Fibroblast of skin of right quadriceps (primary cell): ENCODE data around the gene ATP2A3.

ENCODE experiments used
- DNase-seq: peaks from one replicate; pipeline ENCODE4 v3.0.0-alpha.2; 2013

Gene ATP2A3

GRCh38 chr17:3907483-3908216 lies 56.6 kb downstream of the ATP2A3 start:
- no peak for DNase-seq

DNA sequence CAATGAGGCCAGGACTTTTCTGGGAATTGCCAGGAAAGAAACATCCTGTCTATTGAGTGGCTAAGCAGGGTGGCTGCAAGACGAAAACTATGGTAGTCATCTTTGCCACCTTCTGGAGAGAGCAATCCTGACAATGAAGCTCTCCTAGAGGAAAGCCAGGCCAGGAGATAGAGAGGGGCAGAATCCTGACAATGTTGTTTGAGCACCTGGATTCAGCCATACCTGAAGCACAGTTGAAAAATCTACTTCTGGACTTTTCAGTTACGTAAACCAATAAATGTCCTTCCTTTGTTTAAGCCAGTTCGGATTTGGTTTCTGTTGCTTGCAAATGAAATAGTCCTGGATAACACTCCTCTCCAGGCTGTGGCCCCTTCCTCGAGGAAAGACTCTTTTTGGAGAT lies 57.4 kb downstream of the ATP2A3 start:
- DNase-seq: no peak

- DNase-seq: no peak
Observed at GRCh38 chr17:3905017-3905520, 59.2 kb downstream of the ATP2A3 start.

GRCh38 chr17:3904501-3904900 lies 59.7 kb downstream of the ATP2A3 start:
- no peak for DNase-seq

DNA sequence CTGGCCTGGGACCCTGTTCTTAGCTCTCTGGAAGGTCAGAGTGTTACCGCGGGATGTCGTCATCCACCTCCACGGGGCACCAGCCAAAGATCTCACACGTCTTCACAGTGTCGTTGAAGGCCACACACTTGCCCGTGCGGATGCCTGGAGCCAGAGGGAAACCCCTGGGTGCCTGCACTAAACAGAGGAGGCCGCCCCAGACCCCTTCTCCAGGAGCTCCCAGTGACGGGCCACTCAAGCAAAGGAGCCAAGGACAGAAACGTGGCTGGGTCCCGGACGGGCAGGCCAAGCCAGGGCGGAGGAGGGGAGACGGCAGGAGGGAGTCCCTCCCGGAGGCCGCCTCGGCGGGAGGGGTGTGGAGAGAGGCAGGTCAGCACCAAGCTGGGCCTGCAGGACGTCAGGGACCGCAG lies 60.4 kb downstream of the ATP2A3 start:
- DNase-seq: no peak

DNA sequence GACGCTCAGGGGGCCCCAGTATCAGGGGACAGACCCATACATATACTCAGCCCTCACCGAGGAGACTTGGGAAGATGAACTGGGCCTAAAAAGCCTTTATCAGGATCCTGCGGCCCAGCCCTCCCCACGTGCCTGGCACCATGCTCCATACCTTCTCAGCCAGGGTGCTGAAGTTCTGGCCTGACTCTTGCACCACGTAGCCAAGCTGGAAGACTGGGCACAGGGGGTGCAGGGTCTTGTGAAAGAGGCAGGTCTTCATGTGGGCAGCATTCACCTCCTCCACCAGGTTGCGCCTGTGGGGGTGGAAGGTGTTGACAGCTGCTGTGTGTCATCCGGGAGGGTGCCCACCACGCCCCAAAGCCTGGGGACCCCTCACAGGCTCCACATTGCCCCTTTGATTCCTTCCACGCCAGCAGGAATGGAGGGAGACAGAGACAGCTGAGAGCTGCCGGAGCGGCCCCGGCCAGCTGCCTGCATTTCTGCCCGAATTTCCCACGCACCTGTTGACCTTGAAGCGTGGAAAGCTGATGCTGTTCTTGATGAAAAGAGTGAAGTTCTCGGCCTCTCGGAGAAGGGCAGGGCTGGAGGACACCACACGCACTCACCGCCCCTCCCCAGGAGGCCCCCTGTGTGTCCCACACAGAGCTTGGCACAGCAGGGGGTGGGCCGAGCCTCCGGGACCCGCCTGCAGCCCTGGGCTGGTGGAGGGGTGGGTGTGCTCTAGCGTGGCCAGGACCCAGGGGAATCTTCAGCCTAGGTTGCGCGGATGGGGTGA lies 61.0 kb downstream of the ATP2A3 start:
- DNase-seq: no peak

DNA sequence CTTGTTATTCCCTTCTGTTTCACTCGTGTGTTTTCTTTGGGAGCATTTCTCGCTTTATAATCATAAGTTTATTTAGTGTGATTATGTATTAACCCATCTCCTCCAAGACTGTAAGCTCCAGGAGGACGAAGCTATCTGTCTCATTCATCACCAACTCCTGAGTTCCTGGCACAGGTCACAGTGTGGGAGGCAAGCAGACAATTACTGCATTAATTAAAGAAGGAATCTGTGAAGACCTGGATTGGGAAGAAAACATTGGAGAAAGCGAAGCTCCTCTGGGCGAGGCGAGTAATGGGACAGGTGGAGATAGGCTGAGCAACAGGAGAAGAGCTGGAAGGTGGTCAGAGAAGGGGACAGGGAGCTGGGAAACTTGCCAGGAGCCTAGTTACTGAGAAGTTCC lies 63.6 kb downstream of the ATP2A3 start:
- no peak for DNase-seq

DNA sequence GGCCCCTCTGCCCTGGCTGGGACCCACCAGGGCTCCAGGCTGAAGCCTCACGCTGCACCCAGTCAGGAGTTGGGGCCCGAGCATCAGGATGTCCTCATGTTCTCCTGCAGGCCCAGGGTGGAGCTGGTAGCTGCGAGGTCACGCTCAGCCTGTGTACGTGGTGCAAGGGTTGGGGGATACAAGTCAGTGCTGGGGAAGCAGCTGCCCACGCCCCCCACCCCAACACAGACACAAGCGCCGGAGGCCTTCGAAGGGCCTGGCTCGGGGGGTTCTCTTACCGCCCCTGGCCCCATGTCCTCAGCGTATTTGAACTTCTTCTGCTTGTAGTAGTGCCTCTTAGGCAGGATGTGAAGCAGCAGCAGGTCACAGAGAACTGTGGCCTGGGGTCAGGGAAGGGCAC lies 66.5 kb downstream of the ATP2A3 start:
- no peak for DNase-seq

- no peak for DNase-seq
Observed at GRCh38 chr17:3896968-3897235, 67.3 kb downstream of the ATP2A3 start.

DNA sequence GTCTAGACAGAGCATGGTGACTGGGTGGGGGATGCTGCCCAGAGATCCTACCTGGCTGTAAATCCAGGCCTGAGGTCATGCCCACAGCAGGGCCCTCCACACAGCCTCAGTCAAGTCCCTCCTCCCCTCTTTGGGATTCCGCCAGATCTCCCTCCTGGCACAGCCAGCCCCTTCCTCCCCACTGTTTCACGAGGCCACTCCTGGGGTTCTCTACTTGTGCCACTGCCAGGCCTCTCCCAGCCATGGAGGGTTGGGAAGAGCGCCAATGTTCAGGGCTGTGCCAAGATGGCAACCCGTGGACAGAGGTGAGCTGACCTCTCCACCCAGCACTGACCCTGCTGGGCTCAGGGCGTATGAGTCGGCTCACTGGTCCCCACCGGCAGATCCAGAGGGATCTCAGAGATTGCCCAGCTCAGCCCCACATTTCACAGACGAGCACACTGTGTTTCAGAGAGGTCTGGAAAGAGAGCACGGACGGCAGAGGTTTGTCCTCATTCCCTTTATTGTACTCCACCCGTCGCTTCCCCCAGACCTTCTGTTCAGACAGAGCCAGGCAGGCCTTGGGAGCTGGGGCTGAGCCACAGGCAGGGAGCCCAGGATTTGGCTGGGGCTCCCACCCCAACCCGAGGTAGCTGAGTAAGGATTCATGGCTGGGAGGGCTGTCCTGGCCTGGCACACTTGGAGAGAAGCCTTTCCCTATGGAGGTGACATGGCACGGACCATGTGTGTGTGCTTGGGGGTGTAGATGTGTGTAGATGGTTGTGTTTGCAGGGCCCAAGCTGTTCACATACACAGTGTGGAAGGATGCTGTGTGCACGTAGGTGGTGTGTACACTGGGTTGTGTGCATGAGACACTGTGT lies 67.9 kb downstream of the ATP2A3 start:
- no peak for DNase-seq

DNA sequence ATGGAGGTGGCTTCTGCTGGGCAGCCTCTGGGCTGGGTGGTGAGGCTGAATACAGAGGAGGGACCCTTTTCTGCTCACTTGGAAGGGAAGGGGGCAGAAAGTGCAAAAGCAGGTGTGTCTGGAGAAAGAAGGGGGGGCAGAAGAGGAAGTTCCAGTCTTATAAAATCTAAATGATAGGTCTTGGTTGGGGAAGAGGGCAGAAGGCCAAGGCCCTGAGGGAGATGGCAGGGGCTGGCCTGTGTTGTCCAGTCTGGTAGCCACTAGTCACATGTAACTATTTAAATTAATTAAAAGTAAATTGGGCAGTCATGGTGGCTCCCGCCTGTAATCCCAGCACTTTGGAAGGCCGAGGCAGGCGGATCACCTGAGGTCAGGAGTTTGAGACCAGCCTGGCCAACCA lies 68.9 kb downstream of the ATP2A3 start:
- no peak for DNase-seq

DNA sequence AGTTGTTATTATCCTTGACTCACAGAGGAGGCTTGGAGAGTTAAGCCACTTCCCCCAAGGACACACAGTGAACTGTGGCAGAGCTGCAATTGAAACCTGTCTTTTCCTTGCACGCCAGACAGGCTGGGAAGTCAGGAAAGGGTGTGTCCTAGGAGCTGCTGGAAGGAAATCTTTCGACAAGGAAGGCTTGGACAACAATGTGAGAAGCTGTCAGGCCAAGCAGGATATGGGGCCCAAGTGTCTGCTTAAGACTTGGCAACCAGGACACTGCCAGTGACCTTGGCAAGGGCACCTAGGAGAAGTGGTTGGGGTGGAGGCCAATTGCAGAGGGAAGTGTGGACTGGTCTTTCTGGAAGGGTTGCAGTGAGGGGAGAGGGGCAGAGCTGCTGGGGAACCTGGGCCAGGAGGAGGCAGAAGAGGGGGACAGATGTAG lies 69.3 kb downstream of the ATP2A3 start:
- peak; percentile 55 for DNase-seq

GRCh38 chr17:3894188-3894587 lies 70.0 kb downstream of the ATP2A3 start:
- DNase-seq: no peak

DNA sequence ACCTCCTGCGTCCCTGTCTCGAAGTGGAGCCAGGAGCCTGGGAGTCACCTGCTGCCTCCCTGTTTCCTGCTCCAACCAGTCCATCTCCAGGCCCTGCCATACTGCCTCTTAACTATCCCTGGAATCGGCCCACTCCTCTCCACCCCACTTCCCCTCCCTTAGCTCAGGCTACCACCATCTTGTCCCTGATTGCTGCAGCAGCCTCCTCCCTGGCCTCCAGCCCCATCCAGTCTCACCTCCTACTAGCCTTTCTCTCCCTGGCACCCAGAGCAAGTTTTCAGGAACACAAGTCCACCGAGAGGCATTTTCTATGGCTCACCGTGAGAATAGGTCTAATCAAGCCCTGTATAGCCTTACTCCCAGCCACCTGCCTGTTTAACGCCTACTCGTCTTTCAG lies 70.5 kb downstream of the ATP2A3 start:
- DNase-seq: no peak

GRCh38 chr17:3893003-3893719 lies 71.1 kb downstream of the ATP2A3 start, which contains the start of gene CAMKK1:
TSS of gene CAMKK1 (minus strand) at chr17:3893053. CDS start at chr17:3885687, 7,366 bp downstream.
- DNase-seq: peak; percentile 86

DNA sequence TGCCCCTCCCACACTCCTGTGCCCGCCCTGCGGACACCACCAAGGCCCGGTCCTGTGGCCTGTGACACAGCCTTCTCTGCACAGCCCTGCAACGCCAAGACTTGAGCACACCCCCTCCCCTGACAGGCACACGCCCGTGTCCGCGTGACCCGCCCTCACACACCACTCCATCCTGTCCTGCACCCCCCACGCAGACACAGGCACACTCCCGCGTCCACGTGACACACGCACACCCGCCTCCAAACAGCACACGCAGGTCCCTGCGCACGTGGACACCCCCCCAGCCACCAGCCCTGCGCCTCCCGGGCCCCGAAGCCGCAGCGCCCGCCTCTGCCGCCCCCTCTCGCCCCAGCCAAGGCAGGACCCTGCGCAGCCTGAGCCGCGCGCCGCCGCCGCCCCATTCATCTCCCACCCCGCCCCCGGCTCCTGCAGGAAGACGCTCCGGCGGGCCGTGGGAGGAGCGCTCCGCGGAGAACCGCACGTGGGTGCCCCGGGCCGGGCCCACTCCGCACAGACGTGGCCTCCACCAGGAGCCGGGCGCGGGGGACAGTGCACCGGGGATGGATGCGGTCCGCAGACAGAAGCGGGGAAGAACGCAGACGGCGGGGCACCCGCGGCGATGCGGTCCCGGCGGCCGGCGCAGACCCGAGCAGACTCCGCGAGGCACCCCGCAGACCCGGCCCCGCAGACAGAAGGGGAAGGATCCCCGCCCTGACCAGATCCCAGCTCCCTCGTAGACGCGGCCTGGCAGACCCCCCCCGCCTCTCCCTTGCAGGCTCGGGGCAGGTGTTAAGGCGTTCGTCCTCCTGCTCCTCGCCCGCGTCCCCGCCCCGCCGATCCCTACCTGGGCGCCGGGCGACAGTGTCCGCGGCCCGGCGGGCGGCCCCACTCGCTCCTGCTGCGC lies 71.9 kb downstream of the ATP2A3 start:
- DNase-seq: peak; percentile 39

GRCh38 chr17:3891626-3892094 lies 72.6 kb downstream of the ATP2A3 start:
- DNase-seq: no peak

DNA sequence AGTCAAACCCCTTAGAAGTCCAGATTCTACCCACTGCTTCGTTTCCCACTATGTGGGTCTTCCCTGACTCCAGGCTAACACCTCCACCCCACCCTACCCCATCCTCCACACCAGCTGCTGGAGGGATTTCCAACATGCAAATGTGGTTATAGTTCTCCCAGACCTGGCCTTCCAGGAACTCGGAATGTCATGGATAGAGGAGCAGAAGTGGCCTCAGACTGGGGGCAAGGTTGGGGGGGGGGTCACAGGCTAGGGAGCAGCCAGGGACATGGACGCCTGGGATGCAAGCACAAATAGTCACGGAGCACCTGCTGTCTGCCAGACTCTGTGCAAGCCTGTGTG lies 73.4 kb downstream of the ATP2A3 start:
- DNase-seq: no peak

DNA sequence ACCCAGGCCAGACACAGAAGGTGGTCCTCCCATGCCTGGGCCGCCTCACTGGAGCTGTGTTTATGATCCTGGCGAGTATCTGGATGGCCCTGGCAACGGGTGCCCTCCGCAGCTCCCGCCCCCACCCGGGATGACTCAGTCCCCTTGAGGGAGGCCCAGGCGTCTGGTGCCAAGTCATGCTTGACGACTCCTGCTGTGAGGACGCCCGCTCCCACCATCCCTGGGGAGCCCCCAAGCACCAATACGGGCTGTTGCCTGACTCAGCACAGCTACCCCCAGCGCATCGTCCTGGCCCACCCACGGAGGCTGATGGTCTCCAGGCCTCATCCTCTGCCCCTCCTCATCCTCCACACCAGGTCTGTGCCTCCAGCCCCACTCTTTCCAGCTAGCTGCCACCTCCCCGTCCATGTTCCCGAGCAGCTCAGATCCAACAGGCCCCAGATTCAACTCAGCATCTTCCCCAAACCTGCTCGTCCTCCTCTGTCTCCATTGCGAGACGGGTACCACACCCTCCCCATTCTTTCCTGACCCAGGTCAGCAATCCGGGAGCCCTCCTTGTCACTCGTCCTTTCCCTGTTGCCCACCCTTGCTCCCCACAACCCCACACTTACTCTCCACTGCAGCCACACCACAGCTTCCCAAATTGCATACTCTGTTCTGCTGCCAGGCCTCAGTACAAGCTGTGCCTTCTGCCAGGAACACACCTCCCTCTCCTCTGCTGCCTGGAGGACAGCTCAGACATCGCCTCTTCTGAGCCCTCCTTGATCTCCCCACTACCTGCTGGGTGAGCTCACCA lies 74.0 kb downstream of the ATP2A3 start:
- DNase-seq: peak; percentile 93

DNA sequence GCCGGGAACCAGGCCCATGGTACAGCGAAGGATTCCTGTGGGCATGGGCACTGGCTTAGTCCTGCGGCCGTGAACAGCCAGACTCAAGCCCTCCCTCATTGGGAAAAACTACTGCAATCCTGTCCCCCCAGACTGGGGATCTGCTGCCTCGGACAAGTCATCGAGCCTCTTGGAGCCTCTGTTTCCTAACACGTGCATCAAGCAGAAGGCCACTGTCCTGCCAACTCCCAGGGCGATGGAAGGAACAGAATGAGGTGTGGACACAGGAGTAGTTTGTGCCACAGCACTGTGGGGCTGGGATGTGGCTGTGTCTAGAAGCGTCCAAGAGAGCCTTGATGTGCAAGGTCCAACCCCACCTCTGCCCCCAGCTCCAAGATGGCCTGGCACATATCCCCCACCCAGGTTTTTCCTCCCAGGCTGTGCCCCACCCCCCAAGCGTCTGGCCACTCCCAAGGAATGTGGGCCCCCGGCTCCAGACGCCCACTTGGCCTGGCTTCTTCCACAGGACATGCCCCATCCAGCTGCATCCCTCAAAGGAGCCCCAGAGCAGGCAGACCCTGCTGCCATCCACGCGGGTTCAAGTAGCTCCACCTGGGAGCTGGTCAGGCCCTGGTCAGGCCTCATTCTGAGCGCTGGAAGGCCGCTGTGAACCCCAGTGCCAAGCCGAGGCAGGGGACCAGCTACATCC lies 74.8 kb downstream of the ATP2A3 start:
- DNase-seq: no peak
